VCaP (cell line): ENCODE measurements around the gene PHF21B.
"Not testable (repeated sequence)": the region's sequence is repeated elsewhere in the genome, so short reads cannot be mapped to it uniquely, and the experiment has no call there.

Experiments used
- H3K27ac ChIP-seq: fragments of 450-650 bp; 2 replicates; pipeline ENCODE4 v1.5.1; 2017
- CTCF ChIP-seq: fragments of 450-650 bp; conservative IDR thresholded peaks from 2 replicates; pipeline ENCODE4 v1.5.1; 2017; ENCODE audit warnings: mild to moderate bottlenecking, moderate library complexity

The PHF21B gene

GRCh38 chr22:44906248-44906936 is 103.4 kb downstream of the PHF21B start:
- TF ChIP-seq CTCF, result no peak

GRCh38 chr22:44904492-44905152 is 105.2 kb downstream of the PHF21B start:
- not testable (repeated sequence) for H3K27ac ChIP-seq

More at GRCh38 chr22:44906248-44906936, 103.4 kb downstream of the PHF21B start:
- H3K27ac ChIP-seq, result no peak overlapping the region

- H3K27ac ChIP-seq, result not testable (repeated sequence)
These were observed 106.6 kb downstream of the PHF21B start for GRCh38 chr22:44903164-44903563.

GRCh38 chr22:44901301-44901700 is 108.5 kb downstream of the PHF21B start:
- H3K27ac ChIP-seq, result no peak overlapping the region
- no peak for TF ChIP-seq CTCF

GRCh38 chr22:44898236-44898635 is 111.6 kb downstream of the PHF21B start:
- no peak for TF ChIP-seq CTCF
- H3K27ac ChIP-seq, result no peak overlapping the region

GRCh38 chr22:44895296-44896055 is 114.3 kb downstream of the PHF21B start:
- TF ChIP-seq CTCF, result no peak

GRCh38 chr22:44894782-44895181 is 115.0 kb downstream of the PHF21B start:
- TF ChIP-seq CTCF, result no peak
- H3K27ac ChIP-seq, result no peak overlapping the region

More at GRCh38 chr22:44895296-44896055, 114.3 kb downstream of the PHF21B start:
- H3K27ac ChIP-seq, result no peak overlapping the region

GRCh38 chr22:44894321-44894720 is 115.5 kb downstream of the PHF21B start:
- TF ChIP-seq CTCF, result no peak
- no peak overlapping the region for H3K27ac ChIP-seq
